GM23338 (cell line): Measurements from ENCODE around the gene SCO2.

ENCODE experiments used
- CREB1 ChIP-seq: fragments of 250-450 bp; sonication (Bioruptor Pico); IDR thresholded peaks from 2 replicates; pipeline ENCODE4 v1.5.0; 2020; ENCODE audit warnings: low read depth, mild to moderate bottlenecking, moderate library complexity
- ETS1 ChIP-seq: IDR thresholded peaks from 2 replicates; pipeline ENCODE4 v1.6.1; 2016; ENCODE audit warnings: antibody characterized with exemption
- EZH2 ChIP-seq: fragments of 200-600 bp; sonication (generic); IDR thresholded peaks from one replicate; pipeline ENCODE4 v1.8.0; 2017; ENCODE audit warnings: antibody characterized with exemption, mild to moderate bottlenecking, low read depth; ENCODE audit not compliant: unreplicated experiment
- EZH2phosphoT487 ChIP-seq: fragments of 200-600 bp; sonication (generic); IDR thresholded peaks from one replicate; pipeline ENCODE4 v1.8.1; 2018; ENCODE audit warnings: antibody characterized with exemption; ENCODE audit not compliant: unreplicated experiment
- JUNB ChIP-seq: IDR thresholded peaks from one replicate; pipeline ENCODE4 v1.6.1; 2016; ENCODE audit warnings: antibody characterized with exemption; ENCODE audit not compliant: unreplicated experiment
- NANOG ChIP-seq: IDR thresholded peaks from 2 replicates; pipeline ENCODE4 v1.6.1; 2016; ENCODE audit warnings: antibody characterized with exemption, borderline replicate concordance
- POLR2AphosphoS5 ChIP-seq: IDR thresholded peaks from 2 replicates; pipeline ENCODE4 v1.6.1; 2016; ENCODE audit warnings: antibody characterized with exemption, low read depth
- REST ChIP-seq: IDR thresholded peaks from one replicate; pipeline ENCODE4 v1.6.1; 2018; ENCODE audit warnings: antibody characterized with exemption; ENCODE audit not compliant: unreplicated experiment
- STAT1 ChIP-seq: IDR thresholded peaks from one replicate; pipeline ENCODE4 v1.6.1; 2016; ENCODE audit warnings: antibody characterized with exemption; ENCODE audit not compliant: unreplicated experiment
- ZNF114 ChIP-seq: fragments of 250-450 bp; sonication (Bioruptor Pico); IDR thresholded peaks from 2 replicates; pipeline ENCODE4 v1.5.0; 2020; ENCODE audit warnings: mild to moderate bottlenecking, moderate library complexity
- ZNF331 ChIP-seq: fragments of 250-450 bp; sonication (Bioruptor Pico); IDR thresholded peaks from 2 replicates; pipeline ENCODE4 v1.5.0; 2020; ENCODE audit warnings: low read depth, mild to moderate bottlenecking, moderate library complexity
- TF ChIP-seq, protein P1 (sequence below), 2 experiments: fragments of 200-600 bp in 1 of 2; sonication (generic) in 1 of 2; conservative IDR thresholded peaks; 2 replicates each; pipeline versions ENCODE4 v1.5.1 to v1.6.1; 2016 to 2017; ENCODE audit warnings: antibody characterized with exemption in 2 of 2, low read depth in 2 of 2, mild to moderate bottlenecking in 2 of 2, moderate library complexity in 1 of 2

DNA sequence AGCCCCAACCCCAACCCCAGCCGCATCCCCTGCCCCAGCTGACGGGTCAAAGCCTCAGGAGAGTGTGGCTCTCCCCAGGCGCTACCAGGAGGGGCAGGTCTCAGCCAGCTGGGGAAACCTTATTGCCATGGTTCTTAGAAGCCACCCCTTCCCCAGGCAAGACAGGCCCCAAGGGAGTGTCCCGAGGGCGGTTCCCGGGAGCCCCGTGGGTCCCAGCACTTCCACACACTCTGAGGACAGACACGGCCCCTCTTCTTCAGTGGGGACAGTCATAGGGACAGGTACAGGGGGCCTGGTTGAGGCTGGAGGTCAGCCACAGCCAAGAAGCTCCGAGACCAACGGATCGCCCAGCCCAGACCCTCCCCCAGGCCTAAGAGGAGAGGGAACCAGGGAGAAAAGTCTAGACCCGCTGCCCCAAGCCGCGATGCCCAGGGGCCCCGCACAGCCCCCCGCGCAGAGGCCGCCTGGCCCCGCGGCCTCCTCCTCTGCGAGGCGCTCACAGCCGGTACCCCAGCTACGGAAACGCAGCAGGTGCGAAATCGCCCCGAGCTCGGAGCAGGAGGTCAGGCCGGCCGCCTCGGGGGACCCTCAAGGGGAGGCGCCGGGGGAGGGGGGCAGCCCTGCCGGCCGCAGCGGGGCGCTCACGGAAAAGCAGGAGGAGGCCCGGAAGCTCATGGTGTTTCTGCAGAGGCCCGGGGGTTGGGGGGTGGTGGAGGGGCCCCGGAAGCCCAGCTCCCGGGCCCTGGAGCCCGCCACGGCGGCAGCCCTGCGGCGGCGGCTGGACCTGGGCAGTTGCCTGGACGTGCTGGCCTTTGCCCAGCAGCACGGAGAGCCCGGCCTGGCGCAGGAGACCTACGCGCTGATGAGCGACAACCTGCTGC is 22.9 kb upstream of the SCO2 start:
- TF ChIP-seq, protein P1, sequence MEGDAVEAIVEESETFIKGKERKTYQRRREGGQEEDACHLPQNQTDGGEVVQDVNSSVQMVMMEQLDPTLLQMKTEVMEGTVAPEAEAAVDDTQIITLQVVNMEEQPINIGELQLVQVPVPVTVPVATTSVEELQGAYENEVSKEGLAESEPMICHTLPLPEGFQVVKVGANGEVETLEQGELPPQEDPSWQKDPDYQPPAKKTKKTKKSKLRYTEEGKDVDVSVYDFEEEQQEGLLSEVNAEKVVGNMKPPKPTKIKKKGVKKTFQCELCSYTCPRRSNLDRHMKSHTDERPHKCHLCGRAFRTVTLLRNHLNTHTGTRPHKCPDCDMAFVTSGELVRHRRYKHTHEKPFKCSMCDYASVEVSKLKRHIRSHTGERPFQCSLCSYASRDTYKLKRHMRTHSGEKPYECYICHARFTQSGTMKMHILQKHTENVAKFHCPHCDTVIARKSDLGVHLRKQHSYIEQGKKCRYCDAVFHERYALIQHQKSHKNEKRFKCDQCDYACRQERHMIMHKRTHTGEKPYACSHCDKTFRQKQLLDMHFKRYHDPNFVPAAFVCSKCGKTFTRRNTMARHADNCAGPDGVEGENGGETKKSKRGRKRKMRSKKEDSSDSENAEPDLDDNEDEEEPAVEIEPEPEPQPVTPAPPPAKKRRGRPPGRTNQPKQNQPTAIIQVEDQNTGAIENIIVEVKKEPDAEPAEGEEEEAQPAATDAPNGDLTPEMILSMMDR (conservative IDR thresholded peaks at IDR 0.05; ENCODE audit: low read depth in 2 of 2), result no peak
- TF ChIP-seq CREB1 (CRISPR knock-in tag) (no peak), EZH2phosphoT487 (no peak), ZNF331 (no peak), EZH2 (peak; percentile 42), JUNB (no peak), ETS1 (no peak), NANOG (no peak), POLR2AphosphoS5 (no peak), REST (no peak), STAT1 (no peak), ZNF114 (CRISPR knock-in tag) (no peak)
